Measurements from ENCODE around the gene ARHGDIA. TPM values are rescaled to one million over a fixed set of nuclear protein-coding genes. Genes with fewer than 3 reads are reported as not detected.
A peak's percentile ranks its signal among the peaks of the same experiment; 100 is the strongest.

The ARHGDIA gene
- total and polyA plus RNA-seq, 11 donors = 81.4 to 296 (median 152) TPM

- Histone ChIP-seq H3K9me3 (no peaks in the 10 kb centered on the region), H3K36me3 (peaks cover 0 to 64% (median 54%) of the 10 kb centered on the region in 9 donors), H3K27ac (no peak overlapping the region), H3K27me3 (no peaks in the 10 kb centered on the region), H3K4me1 (peaks cover 7 to 45% (median 27%) of the 10 kb centered on the region in 12 donors), H3K4me3 (no peak overlapping the region)
- 93 to 95% (median 94%) methylated on average over 38 to 44 of the region's 44 CpGs for WGBS, 4 donors
- TF ChIP-seq CTCF (IDR thresholded peaks at IDR 0.05) = no peak
- TF ChIP-seq POLR2A (IDR thresholded peaks at IDR 0.05) = no peak
- DNase-seq = peak in 1 of 5 donors; percentile 47
- ATAC-seq = no peak
- intact Hi-C loops (cut with DNase I) = no loop called here
These were observed 17.2 kb upstream of the ARHGDIA start for GRCh38 chr17:81888105-81888987.

GRCh38 chr17:81885869-81886548, 14.9 kb upstream of the ARHGDIA start:
- Histone ChIP-seq H3K4me1 (peaks cover 4 to 32% (median 16%) of the 10 kb centered on the region in 12 donors), H3K9me3 (no peaks in the 10 kb centered on the region), H3K4me3 (no peak overlapping the region), H3K27me3 (no peaks in the 10 kb centered on the region), H3K27ac (no peak overlapping the region), H3K36me3 (peaks cover 0 to 85% (median 66%) of the 10 kb centered on the region in 9 donors)
- intact Hi-C loops (cut with DNase I) = no loop called here
- DNase-seq = no peak
- WGBS, 4 donors = 88 to 96% (median 90%) methylated on average over 5 to 11 of the region's 11 CpGs
- ATAC-seq = peak in 1 of 4 donors; percentile 23
- TF ChIP-seq POLR2A (IDR thresholded peaks at IDR 0.05) (no peak), CTCF (IDR thresholded peaks at IDR 0.05) (no peak)

GRCh38 chr17:81885454-81885853, 14.3 kb upstream of the ARHGDIA start:
- 66 to 70% (median 69%) methylated on average over 10 of the region's 10 CpGs for WGBS, 4 donors
- intact Hi-C loops (cut with DNase I) = no loop called here
- H3K27ac ChIP-seq = no peak overlapping the region

More at GRCh38 chr17:81885454-81885853, 14.3 kb upstream of the ARHGDIA start:
- H3K27me3 ChIP-seq = no peaks in the 10 kb centered on the region
- ATAC-seq = no peak
- TF ChIP-seq CTCF (IDR thresholded peaks at IDR 0.05) (no peak), POLR2A (IDR thresholded peaks at IDR 0.05) (no peak)
- no peak overlapping the region for H3K4me3 ChIP-seq
- H3K4me1 ChIP-seq = peaks cover 2 to 28% (median 13%) of the 10 kb centered on the region in 12 donors
- peaks cover 0 to 87% (median 70%) of the 10 kb centered on the region in 9 donors for H3K36me3 ChIP-seq
- H3K9me3 ChIP-seq = no peaks in the 10 kb centered on the region
- no peak for DNase-seq

Data from heart left ventricle (tissue), 16 donors.